HAP-1 (cell line): ENCODE data around the gene TTC6.

Experiments
- DNase-seq, 2 experiments: peaks; one replicate each; pipeline ENCODE4 v3.0.0-alpha.2; 2016 to 2020; ENCODE audit warnings: low spot score in 2 of 2
- H3K27me3 ChIP-seq: fragments of 250-450 bp; sonication (Bioruptor Pico); 2 replicates; pipeline ENCODE4 v1.5.1; 2020; ENCODE audit warnings: low read depth, mild to moderate bottlenecking, moderate library complexity
- H3K36me3 ChIP-seq: fragments of 250-450 bp; sonication (Bioruptor Pico); replicated peaks from 2 replicates; pipeline ENCODE4 v1.5.1; 2020; ENCODE audit warnings: mild to moderate bottlenecking
- H3K4me1 ChIP-seq: fragments of 250-450 bp; sonication (Bioruptor Pico); 2 replicates; pipeline ENCODE4 v1.5.1; 2020; ENCODE audit warnings: mild to moderate bottlenecking
- H3K4me3 ChIP-seq: fragments of 250-450 bp; sonication (Bioruptor Pico); 2 replicates; pipeline ENCODE4 v1.5.1; 2020; ENCODE audit warnings: mild to moderate bottlenecking, moderate library complexity
- H3K9me3 ChIP-seq: fragments of 250-450 bp; sonication (Bioruptor Pico); 2 replicates; pipeline ENCODE4 v1.5.1; 2020; ENCODE audit warnings: mild to moderate bottlenecking, moderate library complexity
- in situ Hi-C: fragments of 300-500 bp; cut with MboI; formaldehyde crosslinking; loops from 3 replicates; pipeline ENCODE4 v1.14.3; 2020; ENCODE audit warnings: low sequenced_read_pairs, inconsistent platforms, mixed read lengths

Gene TTC6

GRCh38 chr14:37597538-37597913 is 2.1 kb downstream of the TTC6 start:
- Histone ChIP-seq H3K36me3 (no peaks in the 10 kb centered on the region), H3K4me3 (no peak overlapping the region), H3K4me1 (peaks cover 28% of the 10 kb centered on the region), H3K27me3 (no peaks in the 10 kb centered on the region), H3K9me3 (no peaks in the 10 kb centered on the region)
- peak in 1 of 2 experiments; percentile 35 for DNase-seq
- in situ Hi-C loops = loop anchor here (5.0 kb wide), 1 partner anchor 270 kb away; no protein-coding TSS in a partner anchor

- H3K36me3 ChIP-seq = no peaks in the 10 kb centered on the region
- DNase-seq = no peak
- no peaks in the 10 kb centered on the region for H3K9me3 ChIP-seq
- peaks cover 28% of the 10 kb centered on the region for H3K4me1 ChIP-seq
- in situ Hi-C loops = loop anchor here (5.0 kb wide), 1 partner anchor 269 kb away; no protein-coding TSS in a partner anchor
- H3K27me3 ChIP-seq = no peaks in the 10 kb centered on the region
- H3K4me3 ChIP-seq = no peak overlapping the region
Measured at GRCh38 chr14:37597914-37598746, 2.7 kb downstream of the TTC6 start.

DNA sequence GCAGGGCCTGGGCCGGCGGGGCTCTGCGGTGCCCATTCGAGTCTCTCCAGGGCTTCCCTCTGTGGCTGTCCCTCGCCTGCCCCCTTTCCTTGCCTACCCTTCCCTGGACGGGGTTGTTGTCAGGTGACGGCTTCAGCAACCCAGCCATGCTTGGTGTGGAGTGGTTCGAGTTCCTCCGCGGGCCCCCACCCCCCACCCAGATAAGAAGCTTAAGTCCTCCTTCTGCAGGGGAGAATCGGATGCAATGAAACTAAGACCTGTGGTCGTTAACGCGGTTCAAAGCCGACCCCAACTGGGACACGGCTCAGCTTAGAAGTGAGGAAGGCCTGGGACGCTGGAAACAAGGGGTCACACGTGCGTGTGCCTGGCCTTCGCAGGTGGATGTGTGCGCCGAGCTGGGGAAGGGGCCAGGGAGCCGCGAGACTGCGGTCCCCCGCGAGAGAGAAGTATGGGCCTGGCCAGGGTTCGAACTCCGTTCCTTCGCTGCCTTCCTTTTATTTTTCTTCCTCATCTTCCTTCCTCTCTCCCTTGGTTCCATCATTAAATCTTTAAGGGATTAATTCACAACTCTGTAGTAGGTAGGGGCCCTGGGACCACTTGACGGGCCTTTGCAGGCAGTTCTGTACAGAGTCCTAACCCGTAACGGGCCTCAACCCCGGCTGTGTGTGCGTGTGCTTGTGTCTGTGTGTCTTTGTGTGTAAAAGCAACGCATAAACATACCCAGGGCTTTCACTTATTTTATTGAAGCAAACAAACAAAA is 3.5 kb downstream of the TTC6 start:
- Histone ChIP-seq H3K27me3 (no peaks in the 10 kb centered on the region), H3K4me1 (peaks cover 28% of the 10 kb centered on the region), H3K9me3 (no peaks in the 10 kb centered on the region), H3K36me3 (no peaks in the 10 kb centered on the region), H3K4me3 (peak overlapping the region; percentile 40)
- in situ Hi-C loops = loop anchor here (5.0 kb wide), 1 partner anchor 268 kb away; no protein-coding TSS in a partner anchor
- peak in 1 of 2 experiments; percentile 23 for DNase-seq

- DNase-seq = peak; percentile 67 to 71
- Histone ChIP-seq H3K4me1 (peaks cover 28% of the 10 kb centered on the region), H3K9me3 (no peaks in the 10 kb centered on the region), H3K36me3 (no peaks in the 10 kb centered on the region), H3K4me3 (peak overlapping the region; percentile 40), H3K27me3 (no peaks in the 10 kb centered on the region)
- in situ Hi-C loops = loop anchor here (5.0 kb wide), 2 partner anchors 53 to 268 kb away; no protein-coding TSS in a partner anchor
Measured at GRCh38 chr14:37599507-37600368, 4.3 kb downstream of the TTC6 start.

DNA sequence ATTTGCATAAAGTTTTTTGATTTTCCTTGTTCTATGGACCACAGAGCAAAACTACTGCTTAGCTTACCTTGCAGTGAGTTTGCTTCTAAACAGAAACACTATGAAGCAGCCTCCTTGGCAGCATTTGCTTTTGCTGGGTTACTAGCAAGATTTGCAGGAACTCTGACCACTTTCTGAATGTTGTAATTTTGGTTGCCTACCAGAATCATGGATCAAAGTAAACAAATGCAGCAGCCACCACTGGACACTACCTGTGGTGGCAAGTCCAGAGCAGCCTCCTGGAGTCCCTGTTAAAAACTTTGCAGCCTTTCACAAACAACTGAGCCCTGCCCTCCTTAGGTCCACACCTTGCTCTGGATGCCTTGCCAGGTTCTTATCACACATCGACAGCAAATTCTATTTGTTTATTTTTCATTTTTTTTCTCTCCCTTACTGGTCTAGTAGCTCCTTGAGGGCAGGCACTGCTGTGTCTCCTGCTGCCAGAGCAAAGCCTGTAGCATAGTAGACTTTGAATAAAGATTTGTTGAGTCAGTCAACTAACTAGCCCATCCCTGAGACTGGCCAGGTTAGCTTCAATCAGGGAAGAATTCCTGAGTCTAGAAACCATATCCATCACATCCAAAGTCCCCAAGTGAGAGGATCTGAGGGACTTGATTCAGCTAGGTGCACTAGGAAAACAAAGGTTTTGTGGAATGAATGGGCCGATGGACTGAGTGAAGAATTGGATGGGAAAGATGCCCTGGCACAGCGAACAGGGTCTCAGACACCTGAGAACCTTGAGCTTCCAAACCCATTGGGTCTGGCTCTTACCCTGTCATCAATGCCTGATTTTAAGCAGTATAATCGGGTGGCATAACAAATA is 5.7 kb downstream of the TTC6 start:
- no peak for DNase-seq
- peaks cover 28% of the 10 kb centered on the region for H3K4me1 ChIP-seq
- no peaks in the 10 kb centered on the region for H3K36me3 ChIP-seq
- in situ Hi-C loops = loop anchor here (5.0 kb wide), 1 partner anchor 51 kb away; no protein-coding TSS in a partner anchor
- no peaks in the 10 kb centered on the region for H3K27me3 ChIP-seq
- no peak overlapping the region for H3K4me3 ChIP-seq
- H3K9me3 ChIP-seq = no peaks in the 10 kb centered on the region

DNA sequence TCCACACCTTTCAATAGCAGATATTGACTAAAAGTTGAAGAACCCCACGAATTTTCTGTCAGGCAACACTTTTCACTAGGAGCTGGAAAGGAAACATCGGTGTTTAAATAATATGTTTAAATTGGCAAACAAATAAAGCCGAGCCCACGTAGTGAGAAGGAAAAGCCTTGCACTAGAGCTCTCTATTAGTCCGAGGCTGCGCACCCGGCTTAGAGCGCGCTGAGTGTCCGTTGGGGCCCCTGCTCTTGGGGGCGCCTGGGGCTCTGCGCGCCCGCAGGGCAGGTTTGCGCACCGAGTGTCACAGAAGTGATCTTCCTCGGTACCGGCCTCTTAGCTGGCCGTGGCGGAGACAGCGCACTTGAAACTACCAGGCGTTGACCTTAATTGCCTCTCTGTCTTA is 6.4 kb downstream of the TTC6 start:
- H3K4me1 ChIP-seq = peaks cover 21% of the 10 kb centered on the region
- in situ Hi-C loops = loop anchor here (5.0 kb wide), 1 partner anchor 50 kb away; no protein-coding TSS in a partner anchor
- no peaks in the 10 kb centered on the region for H3K36me3 ChIP-seq
- no peak for DNase-seq
- no peaks in the 10 kb centered on the region for H3K9me3 ChIP-seq
- H3K4me3 ChIP-seq = no peak overlapping the region
- H3K27me3 ChIP-seq = no peaks in the 10 kb centered on the region

DNA sequence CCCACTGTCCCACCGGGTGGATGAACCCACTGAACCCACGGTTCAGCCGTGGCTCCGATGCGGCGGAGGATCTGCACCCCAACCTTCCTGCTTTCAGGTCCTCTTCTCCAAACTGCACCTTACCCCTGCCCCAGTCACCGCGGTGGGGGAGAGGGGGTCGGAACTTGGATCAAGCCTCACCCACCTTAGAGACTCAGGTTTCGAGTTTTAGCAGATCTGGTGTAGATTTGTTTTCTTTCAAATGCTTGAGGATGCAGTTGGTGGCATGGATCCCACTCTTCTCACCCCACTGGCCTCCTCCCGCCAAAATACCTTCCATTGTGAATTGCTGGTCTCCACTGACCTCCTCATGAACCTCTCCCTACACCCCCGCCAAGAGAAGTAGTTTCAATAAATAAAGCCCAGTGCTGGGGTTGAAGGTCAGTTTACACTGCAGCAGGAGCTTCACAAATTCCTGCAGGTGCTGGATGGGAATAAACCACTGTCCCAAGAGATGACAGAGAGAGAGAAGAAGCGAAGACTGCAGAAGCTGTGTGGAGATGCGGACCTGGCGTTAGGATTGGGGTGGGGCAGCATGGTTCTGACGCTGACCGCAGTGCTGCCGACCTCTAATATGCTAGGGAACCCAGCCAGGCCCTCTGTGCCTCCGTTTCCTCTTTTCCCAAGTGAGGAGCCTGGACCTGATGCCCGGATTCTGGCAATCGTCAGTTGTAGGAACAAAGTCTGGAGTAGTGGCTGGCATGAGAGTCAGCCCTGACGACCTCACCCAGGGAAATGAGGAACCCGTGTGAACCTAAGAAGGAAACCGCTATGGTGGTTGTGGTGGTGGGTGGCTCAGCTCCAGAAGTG is 7.4 kb downstream of the TTC6 start:
- Histone ChIP-seq H3K27me3 (no peaks in the 10 kb centered on the region), H3K36me3 (no peaks in the 10 kb centered on the region), H3K9me3 (no peaks in the 10 kb centered on the region), H3K4me1 (peaks cover 18% of the 10 kb centered on the region), H3K4me3 (no peak overlapping the region)
- in situ Hi-C loops = loop anchor here (5.0 kb wide), 1 partner anchor 49 kb away; no protein-coding TSS in a partner anchor
- DNase-seq = no peak

GRCh38 chr14:37603688-37604251 is 8.3 kb downstream of the TTC6 start:
- Histone ChIP-seq H3K4me1 (peaks cover 18% of the 10 kb centered on the region), H3K36me3 (no peaks in the 10 kb centered on the region), H3K4me3 (no peak overlapping the region), H3K9me3 (no peaks in the 10 kb centered on the region), H3K27me3 (no peaks in the 10 kb centered on the region)
- DNase-seq = no peak
- in situ Hi-C loops = loop anchor here (5.0 kb wide), 1 partner anchor 49 kb away; no protein-coding TSS in a partner anchor

DNA sequence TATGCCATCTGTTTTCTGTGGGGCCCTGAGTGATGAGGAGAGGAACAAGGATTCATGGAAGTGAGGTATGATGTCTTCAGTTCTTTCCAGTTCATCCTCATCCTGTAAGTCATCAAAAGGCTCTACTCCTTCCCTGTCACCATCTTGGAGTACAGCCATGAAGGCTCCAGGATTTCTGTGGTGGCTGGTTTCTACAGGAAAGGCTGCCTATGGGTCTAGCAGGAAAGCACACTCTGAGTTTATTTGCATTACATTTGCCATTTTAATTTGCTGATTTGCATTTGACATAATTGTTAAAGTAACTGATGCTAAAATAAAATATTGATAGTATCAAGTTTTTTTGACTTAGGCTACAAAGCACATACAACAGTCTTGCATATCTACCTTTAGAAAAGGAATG is 11.2 kb downstream of the TTC6 start:
- H3K36me3 ChIP-seq = no peaks in the 10 kb centered on the region
- H3K4me1 ChIP-seq = no peaks in the 10 kb centered on the region
- H3K9me3 ChIP-seq = no peaks in the 10 kb centered on the region
- in situ Hi-C loops = no loop called here
- no peaks in the 10 kb centered on the region for H3K27me3 ChIP-seq
- no peak overlapping the region for H3K4me3 ChIP-seq
- DNase-seq = no peak

GRCh38 chr14:37608649-37609048 is 13.2 kb downstream of the TTC6 start:
- Histone ChIP-seq H3K4me1 (no peaks in the 10 kb centered on the region), H3K36me3 (no peaks in the 10 kb centered on the region), H3K4me3 (no peak overlapping the region), H3K9me3 (no peaks in the 10 kb centered on the region), H3K27me3 (no peaks in the 10 kb centered on the region)
- in situ Hi-C loops = no loop called here
- no peak for DNase-seq

GRCh38 chr14:37610945-37611523 is 15.6 kb downstream of the TTC6 start:
- H3K9me3 ChIP-seq = peaks cover 5% of the 10 kb centered on the region
- no peaks in the 10 kb centered on the region for H3K27me3 ChIP-seq
- no peak for DNase-seq
- in situ Hi-C loops = no loop called here
- H3K4me3 ChIP-seq = no peak overlapping the region
- H3K36me3 ChIP-seq = no peaks in the 10 kb centered on the region
- no peaks in the 10 kb centered on the region for H3K4me1 ChIP-seq
